Hippocampal formation (tissue), 2 donors: Measurements from ENCODE around the gene PTGER3.
"Not testable (repeated sequence)": the region's sequence is repeated elsewhere in the genome, so short reads cannot be mapped to it uniquely, and the experiment has no call there.

Experiments
- DNase-seq, 2 donors: peaks; one replicate each; lab custom pipeline; 2025; lab: John Stamatoyannopoulos, UW

The PTGER3 gene

GRCh38 chr1:70947835-70948234 lies 99.8 kb downstream of the PTGER3 start:
- no peak for DNase-seq

- no peak for DNase-seq
Observed at GRCh38 chr1:70945676-70946075, 101.9 kb downstream of the PTGER3 start.

- DNase-seq = no peak
Observed at GRCh38 chr1:70945251-70945650, 102.4 kb downstream of the PTGER3 start.

DNA sequence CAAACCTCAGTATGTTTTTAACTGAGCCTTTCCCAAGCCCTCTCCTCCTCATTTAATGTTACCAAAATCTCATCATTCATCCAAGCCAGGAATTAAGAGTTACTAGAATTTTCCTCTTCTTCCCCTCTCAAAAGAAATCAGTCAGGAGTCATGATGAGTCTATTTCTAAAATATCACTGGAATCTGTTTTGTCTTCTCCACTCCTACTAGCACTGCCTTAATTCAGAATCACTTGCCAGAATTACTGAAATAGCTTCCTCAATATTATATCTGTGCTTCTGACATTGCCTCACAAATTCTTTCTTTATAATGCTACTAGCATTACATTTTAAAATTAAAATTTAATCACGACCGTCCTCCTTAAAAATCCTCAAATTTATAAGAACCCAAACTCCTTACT lies 106.1 kb downstream of the PTGER3 start:
- DNase-seq = no peak

DNA sequence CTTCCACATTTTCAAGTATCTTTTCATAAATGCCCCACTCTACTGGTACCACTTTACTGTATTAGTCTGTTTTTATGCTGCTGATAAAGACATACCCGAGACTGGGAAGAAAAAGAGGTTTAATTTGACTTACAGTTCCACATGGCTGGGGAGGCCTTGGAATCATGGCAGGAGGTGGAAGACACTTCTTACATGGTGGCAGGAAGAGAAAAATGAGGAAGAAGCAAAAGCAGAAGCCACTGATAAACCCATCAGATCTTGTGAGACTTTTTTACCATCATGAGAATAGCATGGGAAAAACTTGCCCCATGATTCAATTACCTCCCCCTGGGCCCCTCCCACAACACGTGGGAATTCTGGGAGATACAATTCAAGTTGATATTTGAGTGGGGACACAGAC lies 107.2 kb downstream of the PTGER3 start:
- not testable (repeated sequence) for DNase-seq

- DNase-seq = no peak
Observed at GRCh38 chr1:70934194-70934961, 113.2 kb downstream of the PTGER3 start.

GRCh38 chr1:70930062-70930461 lies 117.6 kb downstream of the PTGER3 start:
- no peak for DNase-seq

GRCh38 chr1:70922196-70922595 lies 125.4 kb downstream of the PTGER3 start:
- no peak for DNase-seq
